NB4 (cell line): ENCODE results near the gene SRGN.

ENCODE experiments used
- DNase-seq: peaks from one replicate; pipeline ENCODE4 v3.0.0; 2010; ENCODE audit warnings: low read depth
- H3K4me3 ChIP-seq: one replicate; pipeline ENCODE4 v1.5.1; 2011; ENCODE audit warnings: mild to moderate bottlenecking, low read depth, low read length, moderate library complexity
- MYC ChIP-seq: IDR thresholded peaks from 2 replicates; pipeline ENCODE4 v1.6.1; 2011; ENCODE audit warnings: low read depth, low read length
- POLR2A ChIP-seq: IDR thresholded peaks from 2 replicates; pipeline ENCODE4 v1.6.1; 2011; ENCODE audit warnings: mild to moderate bottlenecking; ENCODE audit not compliant: insufficient read length; ENCODE audit errors: extremely low read depth
- TF ChIP-seq, protein P1 (sequence below): IDR thresholded peaks from one replicate; pipeline ENCODE4 v1.5.1; 2012; ENCODE audit warnings: low read depth, low read length
- TF ChIP-seq, protein P2 (sequence below): IDR thresholded peaks from 2 replicates; pipeline ENCODE4 v1.6.1; 2011; ENCODE audit warnings: low read depth, low read length

SRGN gene

GRCh38 chr10:69104994-69105790 lies 17.3 kb downstream of the SRGN start:
- no peak for DNase-seq
- TF ChIP-seq POLR2A (peak; percentile 34), MYC (no peak)
- no peak overlapping the region for H3K4me3 ChIP-seq

DNA sequence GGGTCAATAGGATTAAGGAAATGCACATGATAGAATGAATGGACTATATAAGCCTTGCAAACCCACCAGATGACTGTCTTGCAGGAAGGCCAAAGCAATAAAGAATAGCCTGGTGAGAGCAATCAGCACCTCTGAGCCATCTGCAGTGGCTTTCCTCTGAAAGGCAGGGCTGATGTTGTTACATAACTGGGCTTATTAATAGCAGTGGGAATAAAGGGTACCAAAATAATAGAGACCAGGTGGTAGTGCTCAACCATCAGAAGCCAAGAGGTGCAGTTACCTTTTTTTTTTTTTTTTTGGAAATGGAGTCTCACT lies 19.2 kb downstream of the SRGN start:
- no peak overlapping the region for H3K4me3 ChIP-seq
- no peak for DNase-seq
- no peak for TF ChIP-seq POLR2A
- TF ChIP-seq, protein P1, sequence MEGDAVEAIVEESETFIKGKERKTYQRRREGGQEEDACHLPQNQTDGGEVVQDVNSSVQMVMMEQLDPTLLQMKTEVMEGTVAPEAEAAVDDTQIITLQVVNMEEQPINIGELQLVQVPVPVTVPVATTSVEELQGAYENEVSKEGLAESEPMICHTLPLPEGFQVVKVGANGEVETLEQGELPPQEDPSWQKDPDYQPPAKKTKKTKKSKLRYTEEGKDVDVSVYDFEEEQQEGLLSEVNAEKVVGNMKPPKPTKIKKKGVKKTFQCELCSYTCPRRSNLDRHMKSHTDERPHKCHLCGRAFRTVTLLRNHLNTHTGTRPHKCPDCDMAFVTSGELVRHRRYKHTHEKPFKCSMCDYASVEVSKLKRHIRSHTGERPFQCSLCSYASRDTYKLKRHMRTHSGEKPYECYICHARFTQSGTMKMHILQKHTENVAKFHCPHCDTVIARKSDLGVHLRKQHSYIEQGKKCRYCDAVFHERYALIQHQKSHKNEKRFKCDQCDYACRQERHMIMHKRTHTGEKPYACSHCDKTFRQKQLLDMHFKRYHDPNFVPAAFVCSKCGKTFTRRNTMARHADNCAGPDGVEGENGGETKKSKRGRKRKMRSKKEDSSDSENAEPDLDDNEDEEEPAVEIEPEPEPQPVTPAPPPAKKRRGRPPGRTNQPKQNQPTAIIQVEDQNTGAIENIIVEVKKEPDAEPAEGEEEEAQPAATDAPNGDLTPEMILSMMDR = no peak
- TF ChIP-seq, protein P2, sequence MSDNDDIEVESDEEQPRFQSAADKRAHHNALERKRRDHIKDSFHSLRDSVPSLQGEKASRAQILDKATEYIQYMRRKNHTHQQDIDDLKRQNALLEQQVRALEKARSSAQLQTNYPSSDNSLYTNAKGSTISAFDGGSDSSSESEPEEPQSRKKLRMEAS = no peak
- no peak for TF ChIP-seq MYC

- TF ChIP-seq POLR2A (no peak), MYC (no peak)
- TF ChIP-seq, protein P2 = no peak
- TF ChIP-seq, protein P1 = no peak
- H3K4me3 ChIP-seq = no peak overlapping the region
- peak; percentile 68 for DNase-seq
These were observed 19.8 kb downstream of the SRGN start for GRCh38 chr10:69107699-69108098.

DNA sequence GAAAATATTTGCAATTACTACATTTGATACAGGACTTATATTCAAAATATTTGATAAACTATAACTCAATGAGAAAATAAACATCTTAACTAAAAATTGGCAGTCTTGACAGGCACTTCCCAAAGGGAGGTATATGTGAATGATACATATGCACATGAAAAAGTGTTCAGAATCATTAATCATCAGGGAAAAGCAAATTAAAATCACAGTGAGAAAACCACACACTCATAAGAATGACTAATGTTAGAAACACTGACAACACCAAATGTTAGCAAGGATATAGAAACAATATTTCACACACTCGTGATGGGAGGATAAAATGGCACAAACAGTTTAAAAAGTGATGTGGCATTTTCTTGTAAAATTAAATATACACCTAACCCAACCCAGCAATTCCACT lies 32.0 kb downstream of the SRGN start:
- H3K4me3 ChIP-seq = no peak overlapping the region
- DNase-seq = no peak
- TF ChIP-seq POLR2A = no peak
- TF ChIP-seq MYC = no peak
- TF ChIP-seq, protein P1 = no peak
- TF ChIP-seq, protein P2 = no peak

DNA sequence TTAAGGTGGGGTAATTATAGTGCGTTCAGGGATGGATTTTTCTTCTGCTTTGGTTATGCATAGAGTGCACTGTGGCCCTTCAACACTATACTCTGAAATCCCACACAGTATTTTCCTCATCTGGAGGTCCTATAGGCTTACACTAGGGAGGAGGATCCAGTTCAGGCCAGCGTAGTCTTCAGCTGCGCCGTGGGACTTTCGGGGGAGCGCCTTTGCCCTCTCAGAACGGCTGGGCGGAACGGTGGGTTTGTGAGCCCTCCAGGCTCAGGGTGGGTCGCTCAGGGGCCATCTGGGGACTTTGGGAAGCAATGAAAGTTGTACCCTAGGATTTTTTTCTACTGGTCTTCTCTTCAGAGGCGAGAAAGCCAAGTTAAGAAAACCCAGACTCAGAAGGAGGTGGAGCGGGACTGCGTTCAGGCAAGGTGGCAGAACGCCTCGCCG lies 35.4 kb downstream of the SRGN start:
- H3K4me3 ChIP-seq = peak overlapping the region; percentile 73
- no peak for TF ChIP-seq POLR2A
- TF ChIP-seq, protein P2 = no peak; the same call in 1 of the 2 replicates
- peak; percentile 65; the same call in 1 of the 2 replicates for TF ChIP-seq MYC
- DNase-seq = no peak

DNA sequence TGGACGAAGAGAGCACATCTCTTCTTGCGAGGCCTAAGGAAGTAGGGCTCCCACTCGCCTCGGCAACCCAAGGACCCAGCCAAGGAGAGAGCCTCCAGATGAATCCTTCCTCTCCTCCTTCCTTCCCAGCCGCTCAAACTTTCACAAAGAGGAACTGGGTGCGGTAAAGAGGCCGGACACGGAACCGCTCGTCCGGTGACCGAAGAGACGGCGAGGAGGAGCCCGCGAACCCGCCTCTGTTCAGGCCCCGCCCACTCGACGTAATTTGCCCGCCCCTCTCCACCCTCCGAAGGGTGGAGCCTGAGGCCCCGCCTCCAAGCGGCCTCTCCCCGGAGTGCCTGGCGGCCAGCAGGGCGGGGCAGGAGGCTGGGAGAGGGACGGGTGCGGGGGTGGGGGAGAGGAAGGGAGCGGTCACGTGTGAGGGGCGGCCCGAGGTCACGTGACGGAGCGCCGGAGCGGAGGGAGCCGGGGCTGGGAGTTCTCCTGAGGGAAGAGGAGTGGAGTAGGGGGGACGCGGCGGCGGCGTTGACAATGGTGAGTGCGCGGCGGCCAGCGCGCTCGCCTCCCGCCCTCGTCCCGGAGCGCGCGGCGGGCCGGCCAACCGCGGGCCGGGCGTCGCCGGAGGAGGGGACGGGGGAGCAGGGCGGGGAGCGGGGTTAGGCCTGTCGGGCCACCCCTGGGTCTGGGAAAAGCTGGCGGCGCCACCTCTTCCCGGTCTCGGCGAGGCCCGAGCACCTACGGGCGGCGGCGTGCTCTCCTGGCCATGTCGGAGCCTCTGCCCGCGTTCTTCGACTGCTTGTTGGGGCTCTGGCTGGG lies 36.1 kb downstream of the SRGN start, which contains the start of gene VPS26A:
Gene VPS26A (plus strand): TSS at position 432 of the 816 bp plus-strand sequence. CDS start 100 bp downstream, at position 532.
- peak within 1 kb of the TSS; percentile 86 for H3K4me3 ChIP-seq
- TF ChIP-seq POLR2A (peak; percentile 87), MYC (no peak; the same call in 1 of the 2 replicates)
- TF ChIP-seq, protein P1 = peak; percentile 42
- TF ChIP-seq, protein P2 = peak; percentile 98
- peak; percentile 99 for DNase-seq
